NCI-H1092 treated with DMSO at 0.1 percent for 48 hours (cell line): ENCODE data around the gene ADCY9.
"Not testable (repeated sequence)": the region's sequence is repeated elsewhere in the genome, so short reads cannot be mapped to it uniquely, and the experiment has no call there.

Source experiments
- DNase-seq: peaks from one replicate; lab custom pipeline; 2025; lab: John Stamatoyannopoulos, UW

Gene ADCY9

DNA sequence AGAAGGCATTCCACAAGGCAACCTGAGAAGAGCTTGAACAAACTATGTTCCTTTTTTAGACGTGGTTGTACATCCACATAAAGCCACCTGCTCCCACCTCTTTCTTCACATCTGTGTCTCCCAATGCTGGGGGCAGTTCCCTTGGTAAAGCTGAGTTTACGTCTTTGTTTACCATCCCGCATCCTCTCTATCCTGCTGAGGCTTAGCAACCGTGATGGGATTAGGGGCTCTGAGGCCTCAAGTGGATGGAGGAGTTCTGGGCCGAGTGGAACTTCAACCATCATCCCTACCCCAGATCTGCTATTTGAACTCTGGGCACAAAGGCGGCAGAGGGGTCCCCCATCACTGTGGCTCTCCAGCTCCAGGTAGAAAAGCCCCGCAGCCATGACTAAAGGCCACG is 141.5 kb downstream of the ADCY9 start:
- DNase-seq: no peak

DNA sequence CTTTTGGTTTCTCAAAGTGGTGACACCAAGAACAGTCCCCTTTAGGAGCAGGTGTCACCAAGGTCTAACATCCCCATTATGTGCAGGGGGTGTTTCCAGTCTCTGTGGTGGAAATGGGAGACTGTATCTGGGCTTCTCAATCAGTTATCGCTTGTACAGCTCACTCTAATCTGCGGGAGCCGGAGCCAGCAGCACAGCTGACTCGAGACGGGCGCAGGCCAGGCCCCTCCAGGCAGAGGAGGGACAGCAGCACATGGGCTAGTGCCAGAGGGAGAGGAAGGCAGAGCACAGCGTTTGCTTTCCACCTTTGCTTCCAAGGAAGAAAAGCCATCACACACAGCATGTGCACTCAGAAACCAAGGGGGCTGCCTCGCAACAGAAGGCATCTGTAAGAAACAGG is 144.5 kb downstream of the ADCY9 start:
- no peak for DNase-seq

DNA sequence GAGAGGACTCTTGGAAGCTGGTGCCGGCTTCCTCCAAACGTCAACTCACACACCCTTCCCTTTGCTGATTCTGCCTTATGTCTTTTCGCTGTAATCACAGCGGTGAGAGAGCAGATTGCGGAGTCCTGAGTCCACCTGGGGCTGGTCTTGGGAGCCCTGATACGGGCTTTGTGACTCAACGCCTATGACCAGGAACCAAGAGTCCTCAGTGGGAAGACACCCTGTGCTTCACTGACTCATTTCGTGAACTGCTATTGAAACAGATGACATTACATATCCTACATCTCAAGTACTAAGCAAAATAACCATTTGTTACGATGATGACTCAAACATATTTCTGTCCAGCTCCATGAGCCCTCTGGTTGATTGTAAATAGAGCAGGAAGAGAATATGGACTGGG is 145.0 kb downstream of the ADCY9 start:
- DNase-seq: no peak

DNA sequence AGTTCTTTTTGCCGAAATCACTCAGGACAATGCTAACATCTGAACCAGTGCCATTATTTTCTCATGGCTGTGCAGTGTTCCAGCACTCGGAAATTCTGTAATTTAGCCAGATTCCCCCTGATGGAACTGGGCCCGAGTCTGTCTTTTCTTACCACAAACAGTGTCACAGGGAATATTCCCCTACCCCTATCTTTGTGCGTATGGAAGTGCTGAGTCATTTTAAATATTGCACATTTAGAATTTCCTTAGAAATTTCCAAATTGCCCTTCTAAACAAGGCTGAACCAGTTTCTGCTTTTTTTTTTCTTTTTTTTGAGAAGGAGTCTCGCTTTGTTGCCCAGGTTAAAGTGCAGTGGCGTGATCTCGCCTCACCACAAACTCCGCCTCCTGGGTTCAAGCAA is 147.7 kb downstream of the ADCY9 start:
- DNase-seq: no peak

DNA sequence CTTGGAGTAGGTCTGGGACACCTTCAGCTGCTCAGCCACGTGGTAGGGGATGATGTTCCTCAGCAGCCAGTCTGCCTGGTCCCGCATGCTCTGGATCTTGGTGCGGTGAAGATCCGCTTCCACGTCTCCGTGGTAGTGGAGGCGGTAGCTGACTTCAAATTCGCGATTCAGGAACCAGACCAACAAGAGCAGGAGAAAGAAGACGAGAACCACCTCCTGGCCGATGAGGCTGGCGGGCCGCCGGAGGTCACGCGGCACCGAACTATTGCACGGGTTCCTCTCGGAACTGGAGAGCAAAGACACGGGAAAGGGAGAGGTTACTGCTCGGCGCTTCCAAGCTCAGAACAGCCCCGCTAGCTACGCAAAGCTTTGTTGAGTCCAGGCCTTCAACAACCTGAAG is 149.6 kb downstream of the ADCY9 start:
- no peak for DNase-seq

DNA sequence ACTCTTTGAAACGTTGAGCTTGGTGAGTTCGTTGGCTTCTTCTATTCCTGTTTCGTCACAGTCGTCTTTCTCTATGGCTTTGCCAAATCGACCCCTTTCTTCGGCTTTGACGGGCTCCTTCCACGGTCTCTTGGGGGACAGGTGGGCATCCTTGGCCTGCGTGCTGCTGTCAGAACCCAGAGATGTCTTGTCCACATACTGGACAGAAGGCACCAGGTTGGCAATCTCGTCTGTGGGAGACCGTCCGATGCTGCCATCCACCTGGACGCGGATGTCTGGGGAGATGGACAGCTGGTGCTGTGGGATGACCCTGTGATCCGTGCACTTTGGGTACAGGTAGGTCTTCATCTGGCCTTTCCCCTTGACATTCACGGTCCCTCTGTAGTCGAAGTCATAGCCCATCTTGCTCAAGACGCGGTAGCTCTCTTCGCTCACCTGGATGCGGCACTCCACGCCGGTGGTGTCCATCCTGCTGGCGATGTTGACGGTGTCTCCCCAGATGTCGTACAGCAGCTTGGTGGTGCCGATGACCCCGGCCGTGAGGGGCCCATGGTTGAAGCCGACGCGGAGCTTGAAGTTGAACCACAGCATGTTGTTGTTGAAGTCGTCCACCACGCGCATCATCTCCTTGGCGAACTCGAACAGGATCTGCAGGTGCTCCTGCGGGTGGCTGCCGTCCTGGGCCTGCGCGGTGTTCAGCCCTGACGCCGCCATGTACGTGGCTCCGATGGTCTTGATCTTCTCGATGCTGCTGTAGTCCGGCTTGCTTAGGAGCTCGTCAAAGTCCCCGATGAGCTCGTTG is 150.3 kb downstream of the ADCY9 start:
- no peak for DNase-seq

DNA sequence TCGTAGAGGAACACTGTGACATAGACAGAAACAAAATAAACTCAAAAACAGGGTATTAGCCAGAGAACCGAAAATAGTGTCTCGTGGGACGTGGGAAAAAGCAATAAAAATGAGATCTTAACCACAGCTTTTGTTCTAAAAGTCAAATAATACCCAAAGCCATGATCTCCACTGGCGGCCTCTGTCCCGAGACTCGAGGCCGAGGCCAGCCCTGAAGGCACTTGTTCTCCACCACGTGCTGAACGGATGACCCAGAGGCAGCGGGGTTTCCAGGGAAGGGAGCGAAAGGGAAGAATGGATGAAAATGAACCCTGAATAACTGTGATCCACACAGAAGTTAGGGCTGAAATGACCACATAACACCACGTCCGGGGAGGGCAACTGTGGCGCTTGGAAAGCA is 150.9 kb downstream of the ADCY9 start:
- no peak for DNase-seq

DNA sequence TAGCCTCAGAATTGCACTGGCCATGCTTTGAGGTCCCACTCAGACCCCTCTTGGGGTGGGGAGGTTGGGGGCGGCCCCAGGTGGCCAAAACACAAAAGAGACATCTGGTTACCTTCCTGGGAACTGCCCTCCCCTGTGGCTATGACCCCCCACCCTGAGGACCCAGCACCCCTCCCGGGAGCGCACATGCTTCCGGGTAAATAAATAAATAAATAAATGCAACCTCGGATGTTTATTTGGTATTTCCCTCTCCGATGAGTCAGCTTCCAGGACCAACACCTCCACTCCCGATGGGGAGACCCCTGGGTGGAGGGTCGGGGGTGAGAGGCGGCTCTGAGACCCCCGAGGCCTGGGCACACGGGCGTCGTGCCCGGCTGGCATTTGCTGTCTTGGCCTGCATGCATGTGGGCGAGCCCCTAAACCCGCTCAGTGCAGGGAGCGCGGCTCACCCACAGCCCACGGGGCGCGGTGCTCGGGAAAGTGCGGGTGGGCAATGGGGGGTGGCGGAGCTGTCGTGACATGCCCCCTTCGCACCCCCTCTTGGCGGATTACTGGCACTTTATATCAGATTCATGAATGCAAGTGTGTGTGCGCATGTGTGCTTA is 151.5 kb downstream of the ADCY9 start:
- DNase-seq: no peak

DNA sequence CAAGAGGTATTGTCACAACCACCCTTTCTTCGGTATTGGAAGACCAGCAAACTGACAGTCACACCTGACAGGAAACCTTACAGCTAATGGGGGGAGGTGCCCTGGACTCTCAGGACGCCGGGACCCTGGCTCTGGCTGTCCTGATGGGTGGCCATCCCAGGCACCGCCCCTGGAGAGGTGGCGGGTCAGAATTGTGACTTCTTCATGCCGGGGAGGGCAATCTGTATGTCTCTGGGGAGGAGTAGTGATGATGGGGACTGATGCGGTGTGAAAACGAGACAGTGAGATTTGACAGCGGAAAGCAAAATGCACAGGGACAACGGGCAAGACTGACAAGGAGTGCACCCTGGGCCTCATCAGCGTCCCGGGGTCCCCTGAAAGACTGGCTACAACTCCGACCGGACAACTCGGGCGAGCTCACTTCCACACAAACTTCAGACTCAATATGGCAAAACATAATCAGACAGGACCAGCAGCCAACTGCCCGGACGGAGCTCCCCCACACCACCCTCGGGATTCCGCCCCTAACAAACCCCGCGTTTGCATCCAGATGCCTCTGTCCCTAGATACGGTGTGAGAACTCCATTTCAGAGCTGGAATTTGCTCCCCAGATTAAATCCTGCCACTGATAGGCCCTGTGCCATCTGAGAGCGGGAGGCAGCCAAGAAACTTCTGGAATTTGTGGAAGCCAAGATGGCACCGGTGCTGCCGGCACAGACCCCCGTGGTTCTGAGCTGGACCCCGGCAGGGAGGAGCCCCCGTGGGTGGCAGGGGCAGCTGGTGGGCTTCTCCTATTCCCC is 152.2 kb downstream of the ADCY9 start:
- no peak for DNase-seq

DNA sequence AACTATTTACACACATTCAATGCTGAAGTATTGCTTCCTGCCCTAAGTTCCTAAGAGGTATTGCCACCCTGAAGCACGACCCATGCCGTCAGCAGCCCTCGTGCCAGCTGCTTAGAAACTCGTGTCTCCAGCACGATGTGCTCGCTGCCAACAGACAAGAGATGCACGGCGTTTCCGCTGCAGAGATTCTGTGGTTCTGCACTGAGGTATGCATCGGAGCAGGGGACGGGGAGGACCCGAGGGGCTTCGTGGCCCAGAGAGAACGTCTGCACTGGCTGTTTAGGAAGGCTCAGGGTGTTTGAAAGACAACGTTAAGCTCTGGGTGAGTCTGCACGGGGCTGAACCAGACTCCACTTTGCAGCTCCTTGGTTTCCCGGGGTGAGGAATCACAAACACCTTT is 153.0 kb downstream of the ADCY9 start:
- no peak for DNase-seq

DNA sequence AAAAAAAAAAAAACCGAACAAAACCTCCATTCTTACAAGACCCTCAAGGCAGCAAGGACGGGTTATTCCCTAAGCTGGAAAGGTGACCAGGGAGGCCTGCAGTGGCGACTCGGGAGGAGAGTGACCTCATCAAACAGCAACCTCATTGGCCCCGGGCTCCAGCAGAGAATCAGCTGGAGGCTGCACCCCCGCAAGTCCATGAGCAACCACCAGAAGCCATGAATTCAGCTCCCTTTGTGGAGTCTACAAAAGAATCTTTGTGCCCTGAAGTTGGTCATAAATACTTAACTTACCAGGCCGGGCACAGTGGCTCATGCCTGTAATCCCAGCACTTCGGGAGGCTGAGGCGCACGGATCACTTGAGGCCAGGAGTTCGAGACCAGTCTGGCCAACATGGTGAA is 154.8 kb downstream of the ADCY9 start:
- DNase-seq: no peak

DNA sequence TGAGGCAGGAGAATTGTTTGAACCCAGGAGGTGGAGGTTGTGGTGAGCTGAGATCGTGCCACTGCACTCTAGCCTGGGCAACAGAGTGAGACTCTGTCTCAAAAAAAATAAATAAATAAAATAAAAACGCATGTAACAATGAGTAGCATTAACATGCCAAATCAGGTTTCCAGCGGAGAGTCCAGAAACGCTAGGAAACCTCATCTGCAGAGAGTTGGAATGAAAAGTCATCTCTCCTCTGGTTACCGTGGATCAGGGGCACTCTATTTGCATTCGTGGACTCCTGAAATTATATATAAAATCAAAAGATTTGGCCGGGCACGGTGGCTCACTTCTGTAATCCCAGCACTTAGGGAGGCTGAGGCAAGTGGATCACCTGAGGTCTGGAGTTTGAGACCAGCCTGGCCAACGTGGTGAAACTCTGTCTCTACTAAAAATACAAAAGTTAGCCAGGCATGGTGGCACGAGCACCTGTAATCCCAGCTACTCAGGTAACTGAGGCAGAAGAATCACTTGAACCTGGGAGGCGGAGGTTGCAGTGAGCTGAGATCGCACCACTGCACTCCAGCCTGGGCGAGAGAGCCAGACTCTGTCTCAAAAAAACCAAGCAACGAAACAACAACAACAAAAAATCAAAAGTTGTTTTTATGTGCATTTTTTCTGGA is 156.2 kb downstream of the ADCY9 start:
- not testable (repeated sequence) for DNase-seq

DNA sequence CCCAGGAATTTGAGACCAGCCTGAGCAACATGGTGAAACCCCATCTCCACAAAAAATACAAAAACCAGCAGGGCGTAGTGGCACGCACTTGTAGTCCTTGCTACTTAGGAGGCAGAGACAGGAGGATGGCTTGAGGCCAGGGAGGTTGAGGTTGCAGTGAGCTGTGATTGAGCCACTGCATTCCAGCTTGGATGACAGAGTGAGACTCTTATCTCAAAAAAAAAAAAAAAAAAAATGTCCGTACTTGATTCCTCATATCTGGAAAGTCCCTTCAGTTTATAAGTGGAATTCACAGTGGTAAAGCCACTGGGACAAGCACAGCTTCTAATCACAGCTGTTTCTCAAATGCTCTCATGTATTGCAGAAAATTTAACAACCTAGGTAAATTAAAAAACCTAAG is 157.1 kb downstream of the ADCY9 start:
- DNase-seq: no peak

DNA sequence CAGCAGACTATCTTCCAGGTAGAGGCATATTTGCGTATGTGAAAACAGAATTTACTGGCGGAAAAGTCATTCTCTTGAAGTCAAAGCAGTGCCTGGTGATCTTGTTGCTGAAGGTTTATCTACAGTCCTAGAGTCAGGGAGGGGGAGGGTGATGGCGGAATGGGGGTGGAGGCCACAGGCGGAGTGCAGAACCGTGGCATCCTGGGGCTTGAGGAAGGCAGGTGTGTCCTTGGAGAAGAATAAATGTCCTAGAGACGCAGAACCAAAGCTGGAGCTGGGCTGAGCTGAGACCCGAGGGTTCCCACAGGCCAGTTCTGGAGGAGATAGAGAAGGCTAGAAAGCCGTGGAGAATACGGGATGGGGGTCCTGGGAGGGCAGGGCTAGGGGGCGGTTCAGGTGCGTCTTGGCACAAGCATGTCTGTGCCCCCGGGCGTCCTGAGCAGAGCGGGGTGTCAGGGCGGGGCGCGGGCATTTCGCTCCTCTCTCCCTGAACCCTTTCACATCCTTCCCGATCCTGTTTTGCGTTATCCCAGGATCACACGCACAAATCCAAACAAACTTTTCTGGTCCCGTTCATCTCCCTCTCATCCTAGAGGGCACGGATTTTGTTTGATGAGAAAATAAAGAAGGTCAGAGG is 158.8 kb downstream of the ADCY9 start:
- no peak for DNase-seq

DNA sequence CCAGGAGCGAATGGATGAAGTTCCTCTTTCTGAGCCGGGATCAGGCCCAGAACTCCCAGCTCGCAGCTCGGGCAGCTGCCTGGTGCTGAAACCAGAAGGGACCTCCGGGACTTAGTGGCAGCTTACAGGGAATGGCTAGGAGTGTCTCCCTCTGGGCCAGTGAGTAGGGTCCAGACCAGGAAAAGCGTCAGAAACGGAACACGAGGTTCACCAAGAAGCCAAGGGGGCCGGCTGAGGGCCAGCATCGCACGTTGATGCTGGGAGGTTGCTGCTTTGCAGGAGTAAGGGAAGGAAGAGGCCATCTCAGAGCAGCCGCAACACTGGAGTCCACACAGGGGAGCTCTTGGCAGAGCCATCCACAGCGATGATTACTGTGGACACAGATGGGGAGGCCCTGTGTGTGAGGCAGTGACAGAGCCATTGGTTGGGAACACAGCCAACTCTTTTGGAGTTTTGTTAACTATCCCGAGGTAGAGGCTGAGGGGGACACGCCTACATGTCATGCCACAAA is 161.8 kb downstream of the ADCY9 start:
- DNase-seq: peak; percentile 5

DNA sequence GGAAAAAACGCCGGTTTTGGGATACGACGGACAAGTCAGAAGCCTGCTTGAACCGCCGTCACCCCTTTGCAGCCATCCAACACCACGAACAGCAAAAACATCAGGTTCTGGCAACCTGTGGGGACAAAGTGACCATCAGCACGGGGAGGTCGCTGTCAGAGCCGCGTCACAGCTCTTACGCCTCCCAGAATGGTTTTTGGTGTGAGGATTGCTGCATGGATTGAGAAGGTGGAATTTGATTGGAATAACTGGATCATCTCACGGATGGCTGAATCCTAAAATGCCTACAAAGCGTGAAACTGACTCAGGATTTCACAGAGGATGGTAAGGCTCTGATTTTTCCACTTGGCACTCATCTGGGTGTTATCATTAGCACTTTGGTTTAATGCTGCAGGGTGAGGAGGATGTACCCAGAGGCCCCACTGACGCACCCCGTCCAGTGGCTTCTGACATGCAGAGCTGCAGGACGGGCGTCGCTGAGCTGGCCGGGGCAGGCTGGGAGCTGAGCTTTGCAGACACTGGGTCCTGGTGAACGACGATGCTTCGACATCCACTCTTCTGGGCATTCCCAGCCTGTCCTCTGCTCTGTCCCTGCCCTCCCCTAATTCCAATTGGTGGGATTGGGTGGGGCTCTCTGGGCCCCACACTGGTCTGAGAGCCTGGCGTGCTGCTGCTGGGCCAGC is 162.4 kb downstream of the ADCY9 start:
- no peak for DNase-seq

DNA sequence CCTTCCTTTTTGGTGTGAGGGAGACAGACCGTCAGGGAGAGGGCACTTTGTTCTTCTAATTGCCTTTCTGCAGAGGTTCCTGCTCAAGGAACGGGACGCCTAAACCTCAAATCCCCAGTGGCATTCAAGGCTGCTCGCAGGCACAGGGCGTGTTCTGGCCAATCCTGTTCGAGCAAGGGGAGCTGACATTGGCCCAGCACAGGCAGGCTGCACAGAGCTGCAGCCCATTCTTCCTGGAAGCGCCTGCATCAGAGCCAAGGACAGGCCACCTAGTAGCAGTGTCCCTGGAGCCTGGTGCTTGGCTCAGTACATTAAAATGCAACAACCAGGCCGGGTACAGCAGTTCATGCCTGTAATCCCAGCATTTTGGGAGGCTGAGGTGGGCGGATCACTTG is 163.5 kb downstream of the ADCY9 start:
- no peak for DNase-seq

DNA sequence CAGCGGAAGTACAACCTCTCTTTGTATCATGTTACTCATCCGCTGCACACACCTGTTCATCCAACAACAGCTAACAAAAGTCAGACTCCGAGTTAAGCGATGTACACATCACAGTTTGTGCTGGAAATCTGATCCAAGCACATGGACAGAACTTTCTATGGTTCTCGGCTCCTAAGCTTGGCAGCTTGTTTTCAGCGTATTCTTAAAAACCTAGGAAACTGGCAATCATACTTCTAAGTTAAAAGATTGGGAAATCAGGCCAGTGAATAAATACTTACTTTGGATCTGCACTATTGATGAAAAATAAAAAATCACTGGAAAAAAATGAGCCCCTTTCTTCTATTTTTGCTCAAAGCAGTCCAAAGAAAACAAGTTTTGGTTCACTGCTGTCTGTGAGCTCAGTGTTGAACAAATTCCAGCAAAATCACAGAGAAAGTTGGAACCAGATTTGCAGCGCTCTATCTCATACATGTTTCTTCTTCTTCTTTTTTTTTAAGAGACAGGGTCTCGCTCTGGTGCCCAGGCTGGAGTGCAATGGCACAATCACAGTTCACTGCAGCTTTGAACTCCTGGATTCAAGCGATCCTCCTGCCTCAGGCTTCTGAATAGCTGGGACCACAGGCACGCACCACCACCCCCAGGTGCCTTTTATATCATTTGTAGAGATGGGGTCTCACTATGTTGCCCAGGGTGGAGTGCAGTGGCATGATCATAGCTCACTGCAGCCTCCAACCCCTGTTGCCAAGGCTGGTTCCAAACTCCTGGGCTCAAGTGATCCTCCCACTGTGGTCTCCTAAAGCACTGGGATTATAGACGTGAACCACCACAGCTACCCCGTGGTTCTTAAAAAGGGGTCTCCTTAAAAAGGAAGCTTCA is 164.1 kb downstream of the ADCY9 start:
- peak; percentile 16 for DNase-seq

DNA sequence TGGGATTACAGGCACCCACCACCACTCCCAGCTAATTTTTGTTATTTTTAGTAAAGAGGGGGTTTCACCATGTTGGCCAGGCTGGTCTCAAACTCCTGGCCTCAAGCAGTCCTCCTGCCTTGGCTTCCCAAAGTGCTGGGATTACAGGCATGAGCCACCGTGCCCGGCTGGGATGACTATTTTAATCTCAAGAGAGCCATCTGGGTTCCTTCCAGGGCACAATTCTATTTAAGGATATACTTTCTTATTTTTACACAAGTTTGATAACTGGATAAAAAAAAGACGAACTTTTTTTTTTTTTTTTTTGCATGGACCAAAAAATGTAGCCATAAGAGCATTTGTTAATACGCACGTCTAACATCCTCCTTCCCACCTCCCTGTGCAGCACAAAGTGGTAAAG is 164.9 kb downstream of the ADCY9 start:
- DNase-seq: not testable (repeated sequence)
